Measurements from ENCODE around the gene RHBDD3.

RHBDD3 gene

DNA sequence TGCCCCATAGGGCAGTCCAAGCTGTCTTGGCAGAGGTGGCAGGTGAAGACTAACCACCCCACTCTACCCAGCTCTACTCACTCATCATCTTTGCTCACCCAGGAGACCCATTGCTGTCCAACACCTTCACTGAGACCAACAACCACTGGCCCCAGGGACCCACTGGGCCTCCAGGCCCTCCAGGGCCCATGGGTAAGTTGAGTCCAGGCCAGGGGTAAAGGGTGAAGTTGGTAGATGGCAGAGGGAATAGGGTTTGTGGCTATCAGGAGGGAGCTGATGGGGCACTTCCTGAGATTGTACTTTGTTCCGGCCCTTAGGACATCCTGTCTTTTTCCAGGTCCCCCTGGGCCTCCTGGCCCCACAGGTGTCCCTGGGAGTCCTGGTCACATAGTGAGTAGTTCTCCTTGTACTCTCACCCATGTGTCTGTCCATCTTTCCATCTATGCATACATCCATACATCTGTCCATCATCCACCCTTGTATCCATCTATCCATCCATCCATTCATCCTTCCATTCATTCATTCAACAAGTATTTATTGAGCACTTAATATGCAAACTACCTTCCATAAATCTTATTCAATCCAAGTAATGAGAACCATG, 34.4 kb downstream of the RHBDD3 start:
- H3K9me3 ChIP-seq (ENCODE audit: insufficient read depth, low read length) = peaks cover 8% of the 10 kb centered on the region
- H3K4me1 ChIP-seq (ENCODE audit: low read length) = no peaks in the 10 kb centered on the region
- H3K27ac ChIP-seq (ENCODE audit: low read length) = no peak overlapping the region
- H3K4me3 ChIP-seq (ENCODE audit: low read length) = no peak overlapping the region
- H3K9ac ChIP-seq (ENCODE audit: low read length) = no peak overlapping the region
- H3K4me2 ChIP-seq (ENCODE audit: low read length) = no peak overlapping the region
- no peak overlapping the region for H2AFZ ChIP-seq (ENCODE audit: low read depth, low read length)
- TF ChIP-seq EZH2phosphoT487 (IDR thresholded peaks at IDR 0.05; ENCODE audit: low read depth) = no peak
- TF ChIP-seq, protein P1, sequence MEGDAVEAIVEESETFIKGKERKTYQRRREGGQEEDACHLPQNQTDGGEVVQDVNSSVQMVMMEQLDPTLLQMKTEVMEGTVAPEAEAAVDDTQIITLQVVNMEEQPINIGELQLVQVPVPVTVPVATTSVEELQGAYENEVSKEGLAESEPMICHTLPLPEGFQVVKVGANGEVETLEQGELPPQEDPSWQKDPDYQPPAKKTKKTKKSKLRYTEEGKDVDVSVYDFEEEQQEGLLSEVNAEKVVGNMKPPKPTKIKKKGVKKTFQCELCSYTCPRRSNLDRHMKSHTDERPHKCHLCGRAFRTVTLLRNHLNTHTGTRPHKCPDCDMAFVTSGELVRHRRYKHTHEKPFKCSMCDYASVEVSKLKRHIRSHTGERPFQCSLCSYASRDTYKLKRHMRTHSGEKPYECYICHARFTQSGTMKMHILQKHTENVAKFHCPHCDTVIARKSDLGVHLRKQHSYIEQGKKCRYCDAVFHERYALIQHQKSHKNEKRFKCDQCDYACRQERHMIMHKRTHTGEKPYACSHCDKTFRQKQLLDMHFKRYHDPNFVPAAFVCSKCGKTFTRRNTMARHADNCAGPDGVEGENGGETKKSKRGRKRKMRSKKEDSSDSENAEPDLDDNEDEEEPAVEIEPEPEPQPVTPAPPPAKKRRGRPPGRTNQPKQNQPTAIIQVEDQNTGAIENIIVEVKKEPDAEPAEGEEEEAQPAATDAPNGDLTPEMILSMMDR (IDR thresholded peaks at IDR 0.05; ENCODE audit: low read depth, low read length) = no peak
- no peaks in the 10 kb centered on the region for H3K36me3 ChIP-seq (replicated peaks; ENCODE audit: low read depth, low read length)
- H3K79me2 ChIP-seq (ENCODE audit: low read length) = no peaks in the 10 kb centered on the region
- no peaks in the 10 kb centered on the region; the same call in 1 of the 2 replicates for H3K27me3 ChIP-seq (ENCODE audit: low read depth, low read length)
- H4K20me1 ChIP-seq (ENCODE audit: insufficient read depth, low read length) = no peaks in the 10 kb centered on the region

DNA sequence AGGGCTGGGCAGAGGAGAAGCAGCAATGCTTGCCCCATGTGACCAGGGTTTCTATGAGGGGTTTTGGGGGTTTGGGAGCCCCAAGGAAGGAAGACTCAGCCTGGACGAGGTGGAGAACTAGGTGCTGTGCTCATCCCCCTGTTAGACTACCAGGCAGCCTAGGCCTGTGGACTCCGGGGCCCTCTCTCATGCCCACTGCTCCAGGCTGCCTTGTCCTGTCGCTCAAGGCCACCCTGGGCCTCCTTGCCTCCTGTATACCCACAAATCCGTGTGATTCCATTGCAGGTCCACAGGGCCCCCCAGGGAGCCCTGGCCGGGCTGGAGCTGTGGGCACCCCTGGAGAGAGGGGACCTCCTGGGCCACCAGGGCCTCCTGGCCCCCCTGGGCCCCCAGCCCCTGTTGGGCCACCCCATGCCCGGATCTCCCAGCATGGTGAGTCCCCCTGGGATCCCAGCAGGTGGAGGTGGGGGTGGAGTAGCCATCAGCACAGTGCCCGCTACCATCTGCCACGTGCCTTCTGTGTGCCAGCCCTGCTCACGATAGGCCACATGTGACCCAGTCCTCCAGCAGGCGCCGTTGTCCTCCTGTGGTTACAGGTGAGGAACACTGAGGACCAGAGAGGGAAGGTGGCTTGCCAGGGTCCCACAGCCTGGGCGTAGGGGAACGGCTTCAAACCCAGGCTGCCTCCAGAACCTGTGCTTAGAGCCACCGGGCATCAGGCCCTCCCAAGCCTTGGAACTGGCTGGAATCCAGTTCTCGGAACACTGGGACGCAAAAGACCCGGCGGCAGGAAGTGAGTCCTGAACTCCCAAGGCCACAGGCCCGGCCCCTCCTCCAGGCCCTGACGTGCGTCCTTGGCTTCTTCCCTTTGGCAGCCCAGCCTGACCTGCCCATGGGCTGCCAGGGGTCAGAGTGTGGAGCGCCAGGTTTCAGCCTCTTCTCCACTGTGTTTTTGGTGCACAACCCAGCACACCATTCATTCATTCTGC, 35.5 kb downstream of the RHBDD3 start:
- no peaks in the 10 kb centered on the region for H3K4me1 ChIP-seq (ENCODE audit: low read length)
- H3K79me2 ChIP-seq (ENCODE audit: low read length) = no peaks in the 10 kb centered on the region
- TF ChIP-seq EZH2phosphoT487 (IDR thresholded peaks at IDR 0.05; ENCODE audit: low read depth) = no peak
- TF ChIP-seq, protein P1 (IDR thresholded peaks at IDR 0.05; ENCODE audit: low read depth, low read length) = no peak
- H3K4me2 ChIP-seq (ENCODE audit: low read length) = no peak overlapping the region
- H3K27me3 ChIP-seq (ENCODE audit: low read depth, low read length) = no peaks in the 10 kb centered on the region; the same call in 1 of the 2 replicates
- H3K9me3 ChIP-seq (ENCODE audit: insufficient read depth, low read length) = peaks cover 8% of the 10 kb centered on the region
- no peak overlapping the region for H3K27ac ChIP-seq (ENCODE audit: low read length)
- H3K9ac ChIP-seq (ENCODE audit: low read length) = no peak overlapping the region
- no peak overlapping the region for H2AFZ ChIP-seq (ENCODE audit: low read depth, low read length)
- no peaks in the 10 kb centered on the region for H4K20me1 ChIP-seq (ENCODE audit: insufficient read depth, low read length)
- no peak overlapping the region for H3K4me3 ChIP-seq (ENCODE audit: low read length)
- no peaks in the 10 kb centered on the region for H3K36me3 ChIP-seq (replicated peaks; ENCODE audit: low read depth, low read length)

DNA sequence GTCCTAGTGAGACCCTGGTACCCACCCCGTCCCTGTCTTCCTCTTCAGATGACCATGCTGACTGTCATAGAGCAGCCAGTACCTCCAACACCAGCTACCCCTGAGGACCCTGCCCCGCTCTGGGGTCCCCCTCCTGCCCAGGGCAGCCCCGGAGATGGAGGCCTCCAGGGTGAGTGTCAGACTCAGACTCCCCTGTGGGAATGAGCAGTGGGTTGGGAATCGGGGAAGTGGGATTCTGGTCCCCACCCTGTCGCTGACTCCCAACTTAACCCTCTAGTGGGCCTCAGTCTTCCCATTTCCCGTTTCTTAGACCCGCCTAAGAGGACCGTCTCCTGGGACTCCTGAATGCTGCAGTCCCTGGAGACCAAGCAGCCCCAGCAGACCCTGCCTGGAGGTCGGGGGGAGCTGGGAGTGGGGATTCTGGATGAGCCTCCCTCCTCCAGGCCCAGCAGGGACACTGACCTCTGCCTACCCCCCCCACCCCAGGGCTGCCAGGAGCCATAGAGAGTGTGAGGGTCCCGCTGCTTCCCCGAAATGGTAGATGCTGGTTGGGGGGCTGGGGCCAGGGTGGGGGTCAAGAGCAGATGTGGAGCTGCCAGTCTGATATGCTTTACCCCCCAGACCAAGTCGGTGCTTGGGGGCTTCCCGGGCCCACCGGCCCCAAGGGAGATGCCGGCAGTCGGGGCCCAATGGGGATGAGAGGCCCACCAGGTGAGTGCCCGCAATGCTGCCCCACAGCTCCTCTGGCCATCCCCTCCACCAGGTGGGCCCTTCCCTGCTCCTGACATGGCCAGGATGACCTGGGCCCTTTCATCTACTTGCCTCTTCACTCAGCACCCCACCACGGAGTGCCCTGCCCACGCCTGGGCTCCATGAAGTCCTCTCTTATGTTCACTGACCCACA, 36.6 kb downstream of the RHBDD3 start:
- no peak overlapping the region for H2AFZ ChIP-seq (ENCODE audit: low read depth, low read length)
- TF ChIP-seq, protein P1 (IDR thresholded peaks at IDR 0.05; ENCODE audit: low read depth, low read length) = no peak
- TF ChIP-seq EZH2phosphoT487 (IDR thresholded peaks at IDR 0.05; ENCODE audit: low read depth) = no peak
- H3K27me3 ChIP-seq (ENCODE audit: low read depth, low read length) = no peaks in the 10 kb centered on the region; the same call in 1 of the 2 replicates
- peaks cover 8% of the 10 kb centered on the region for H3K9me3 ChIP-seq (ENCODE audit: insufficient read depth, low read length)
- H3K4me3 ChIP-seq (ENCODE audit: low read length) = no peak overlapping the region
- H4K20me1 ChIP-seq (ENCODE audit: insufficient read depth, low read length) = no peaks in the 10 kb centered on the region
- H3K27ac ChIP-seq (ENCODE audit: low read length) = no peak overlapping the region
- H3K4me1 ChIP-seq (ENCODE audit: low read length) = no peaks in the 10 kb centered on the region
- no peaks in the 10 kb centered on the region for H3K79me2 ChIP-seq (ENCODE audit: low read length)
- no peak overlapping the region for H3K4me2 ChIP-seq (ENCODE audit: low read length)
- H3K36me3 ChIP-seq (replicated peaks; ENCODE audit: low read depth, low read length) = no peaks in the 10 kb centered on the region
- no peak overlapping the region for H3K9ac ChIP-seq (ENCODE audit: low read length)
